SK-N-SH (cell line): ENCODE data around the gene PHLPP1. TPM values are rescaled to one million over a fixed set of nuclear protein-coding genes. Genes with fewer than 3 reads are reported as not detected.

Source experiments
- CTCF ChIA-PET: fragments of 300-600, 350-600 bp; formaldehyde crosslinking; extraction: SDS; loops from one replicate; lab custom pipeline; 2021; lab: Yijun Ruan, JAX
- POLR2A ChIA-PET: fragments of 350-600 bp; sonication (Branson Sonifier 250); formaldehyde crosslinking; extraction: SDS; loops from one replicate; lab custom pipeline; 2020; ENCODE audit warnings: antibody characterized with exemption, inconsistent platforms; lab: Yijun Ruan, JAX
- DNase-seq: peaks from one replicate; pipeline ENCODE4 v3.0.0; 2012
- H2AFZ ChIP-seq: fragments of 200-600 bp; sonication (generic); 2 replicates; pipeline ENCODE4 v1.8.1; 2016; ENCODE audit warnings: antibody characterized with exemption, mild to moderate bottlenecking, low read depth
- H3F3A ChIP-seq: fragments of 200-600 bp; sonication (generic); replicated peaks from 2 replicates; pipeline ENCODE3; 2016; ENCODE audit warnings: antibody characterized with exemption, mild to moderate bottlenecking; ENCODE audit not compliant: insufficient read depth
- H3K27ac ChIP-seq, 2 experiments: fragments of 200-500 bp in 1 of 2; fragments of 200-600 bp in 1 of 2; sonication (Bioruptor generic) in 1 of 2; sonication (generic), shearing (Covaris generic) in 1 of 2; 2 replicates each; pipeline versions ENCODE4 v1.5.1 to v1.6.1; 2014 to 2016; ENCODE audit warnings: low read depth in 2 of 2, inconsistent platforms in 1 of 2, low read length in 1 of 2, mild to moderate bottlenecking in 1 of 2, mixed read lengths in 1 of 2
- H3K27me3 ChIP-seq: fragments of 200-600 bp; sonication (generic), shearing (Covaris generic); 2 replicates; pipeline ENCODE4 v1.6.1; 2016; ENCODE audit warnings: mixed run types; ENCODE audit not compliant: insufficient read depth
- H3K36me3 ChIP-seq, 2 experiments: fragments of 200-500 bp in 1 of 2; fragments of 200-600 bp in 1 of 2; sonication (Bioruptor generic) in 1 of 2; sonication (generic) in 1 of 2; replicated peaks in 1 of 2; 2 replicates each; pipeline versions ENCODE3 to v1.5.1; 2014 to 2016; ENCODE audit warnings: low read length in 1 of 2, mild to moderate bottlenecking in 1 of 2; ENCODE audit not compliant: insufficient read depth in 2 of 2, control insufficient read depth in 1 of 2
- H3K4me1 ChIP-seq, 2 experiments: fragments of 200-500 bp in 1 of 2; fragments of 200-600 bp in 1 of 2; sonication (Bioruptor generic) in 1 of 2; sonication (generic), shearing (Covaris generic) in 1 of 2; 2 replicates each; pipeline versions ENCODE4 v1.5.1 to v1.6.1; 2014 to 2016; ENCODE audit warnings: low read depth in 1 of 2, low read length in 1 of 2, mixed run types in 1 of 2; ENCODE audit not compliant: insufficient read depth in 2 of 2, control insufficient read depth in 1 of 2
- H3K4me2 ChIP-seq: fragments of 200-600 bp; sonication (generic), shearing (Covaris generic); 2 replicates; pipeline ENCODE4 v1.6.1; 2017; ENCODE audit warnings: mixed run types
- H3K4me3 ChIP-seq, 2 experiments: fragments of 200-500 bp in 1 of 2; fragments of 200-600 bp in 1 of 2; sonication (Bioruptor generic) in 1 of 2; sonication (generic), shearing (Covaris generic) in 1 of 2; 2 replicates each; pipeline versions ENCODE4 v1.5.1 to v1.8.1; 2014 to 2016; ENCODE audit warnings: low read depth in 2 of 2, inconsistent platforms in 1 of 2, low read length in 1 of 2, mild to moderate bottlenecking in 1 of 2, mixed read lengths in 1 of 2, moderate library complexity in 1 of 2
- H3K79me2 ChIP-seq: fragments of 200-600 bp; sonication (generic); 2 replicates; pipeline ENCODE4 v1.8.1; 2017; ENCODE audit warnings: mild to moderate bottlenecking; ENCODE audit not compliant: insufficient read depth
- H3K9ac ChIP-seq: fragments of 200-600 bp; sonication (generic); 2 replicates; pipeline ENCODE4 v1.6.1; 2017; ENCODE audit warnings: mixed run types
- H3K9me2 ChIP-seq: fragments of 200-600 bp; sonication (generic); 2 replicates; pipeline ENCODE4 v1.6.1; 2017; ENCODE audit warnings: mixed run types
- H3K9me3 ChIP-seq: fragments of 200-600 bp; sonication (generic); 2 replicates; pipeline ENCODE4 v1.6.1; 2017; ENCODE audit warnings: mixed run types, mild to moderate bottlenecking, moderate library complexity
- H4K20me1 ChIP-seq: fragments of 200-600 bp; sonication (generic); 2 replicates; pipeline ENCODE4 v1.6.1; 2017; ENCODE audit warnings: mild to moderate bottlenecking, mixed run types; ENCODE audit not compliant: insufficient read depth
- FOXM1 ChIP-seq: IDR thresholded peaks from 2 replicates; pipeline ENCODE4 v1.4.0; 2012; ENCODE audit warnings: low read depth, mild to moderate bottlenecking
- GATA2 ChIP-seq: sonication (generic); formaldehyde crosslinking; IDR thresholded peaks from 2 replicates; pipeline ENCODE4 v1.5.0; 2020; ENCODE audit warnings: mild to moderate bottlenecking, missing genetic modification reagents
- JUND ChIP-seq: IDR thresholded peaks from 2 replicates; pipeline ENCODE4 v1.4.0; 2012
- MAX ChIP-seq: IDR thresholded peaks from 2 replicates; pipeline ENCODE4 v1.4.0; 2012; ENCODE audit warnings: low read depth
- MEF2A ChIP-seq: IDR thresholded peaks from 2 replicates; pipeline ENCODE4 v1.4.0; 2012; ENCODE audit warnings: low read depth, borderline replicate concordance
- POLR2AphosphoS5 ChIP-seq: IDR thresholded peaks from 2 replicates; pipeline ENCODE4 v1.6.1; 2012; ENCODE audit warnings: low read depth, low read length
- RAD21 ChIP-seq: IDR thresholded peaks from 2 replicates; pipeline ENCODE4 v1.6.1; 2012; ENCODE audit warnings: mild to moderate bottlenecking, low read length
- RCOR1 ChIP-seq: fragments of 150-350 bp; IDR thresholded peaks from 2 replicates; pipeline ENCODE4 v1.6.1; 2017; ENCODE audit warnings: antibody characterized with exemption, low read length
- REST ChIP-seq: IDR thresholded peaks from 2 replicates; pipeline ENCODE4 v1.6.1; 2012; ENCODE audit warnings: mild to moderate bottlenecking, low read depth, low read length, moderate library complexity
- RFX5 ChIP-seq: IDR thresholded peaks from 2 replicates; pipeline ENCODE4 v1.6.1; 2012; ENCODE audit warnings: mild to moderate bottlenecking, improper control_type of control experiment, low read length
- TCF12 ChIP-seq: IDR thresholded peaks from 2 replicates; pipeline ENCODE4 v1.4.0; 2012
- TEAD4 ChIP-seq: IDR thresholded peaks from 2 replicates; pipeline ENCODE4 v1.4.0; 2012; ENCODE audit warnings: mild to moderate bottlenecking, borderline replicate concordance; ENCODE audit not compliant: insufficient read depth
- USF1 ChIP-seq: IDR thresholded peaks from 2 replicates; pipeline ENCODE4 v1.4.0; 2012; ENCODE audit warnings: low read depth, borderline replicate concordance
- USF2 ChIP-seq: fragments of 150-350 bp; IDR thresholded peaks from 2 replicates; pipeline ENCODE4 v1.6.1; 2017; ENCODE audit warnings: antibody characterized with exemption, low read length, low read depth, borderline replicate concordance
- ZBTB33 ChIP-seq: IDR thresholded peaks from 2 replicates; pipeline ENCODE4 v1.4.0; 2012; ENCODE audit warnings: low read depth, borderline replicate concordance
- WGBS: methylation state at CpG from one replicate; pipeline ENCODE4 v1.1.6; 2017; ENCODE audit warnings: low lambda C conversion rate; 5-methylcytosine and 5-hydroxymethylcytosine counted together
- polyA plus RNA-seq, 3 experiments: library from polyadenylated mRNA; depleted of rRNA; stranded (reverse); fragments of >200 nt; gene quantifications; 2 replicates each; pipeline ENCODE4 v1.2.3, GENCODE V29; 2012

Gene PHLPP1
- polyA plus RNA-seq, 1 of the 3 experiments (the other 2 are of a cell fraction) = 4.6 TPM

- H3K9me3 ChIP-seq = no peaks in the 10 kb centered on the region
- CTCF ChIA-PET = no interaction called here
- no peaks in the 10 kb centered on the region for H3K9me2 ChIP-seq
- no peak overlapping the region for H3K4me2 ChIP-seq
- H3K27me3 ChIP-seq = no peaks in the 10 kb centered on the region
- H3K9ac ChIP-seq = no peak overlapping the region
- H3F3A ChIP-seq = no peaks in the 10 kb centered on the region
- H3K36me3 ChIP-seq = peaks cover 0 to 7% of the 10 kb centered on the region in 2 experiments
- H2AFZ ChIP-seq = no peak overlapping the region
- no peak overlapping the region for H3K27ac ChIP-seq
- no peak overlapping the region for H3K4me3 ChIP-seq
- no peak for DNase-seq
- POLR2A ChIA-PET = no interaction called here
- H3K79me2 ChIP-seq = peaks cover 1% of the 10 kb centered on the region; the same call in 1 of the 2 replicates
- H3K4me1 ChIP-seq = peaks cover 0 to 5% of the 10 kb centered on the region in 2 experiments; a peak in 2 of 4 replicates
- no peaks in the 10 kb centered on the region for H4K20me1 ChIP-seq
- TF ChIP-seq ZBTB33 (no peak), TCF12 (no peak), RFX5 (no peak)
- WGBS = 89% methylated on average over 7 of the region's 7 CpGs
These were observed 114.6 kb downstream of the PHLPP1 start for GRCh38 chr18:62829936-62830335.

GRCh38 chr18:62832282-62832681 is 116.9 kb downstream of the PHLPP1 start:
- Histone ChIP-seq H3K79me2 (peaks cover 15% of the 10 kb centered on the region), H3K4me3 (no peak overlapping the region), H3K27me3 (no peaks in the 10 kb centered on the region), H3K9ac (no peak overlapping the region), H3K4me1 (peaks cover 0 to 5% of the 10 kb centered on the region in 2 experiments; a peak in 2 of 4 replicates), H3K4me2 (no peak overlapping the region), H3K9me2 (no peaks in the 10 kb centered on the region), H3K9me3 (no peaks in the 10 kb centered on the region), H3K27ac (peak overlapping the region; percentile 1 to 3; a peak in 1 of 4 replicates), H3K36me3 (peaks cover 0 to 7% of the 10 kb centered on the region in 2 experiments), H3F3A (no peaks in the 10 kb centered on the region), H4K20me1 (no peaks in the 10 kb centered on the region), H2AFZ (0 out of 2 replicates have a peak overlapping the region, but pooled peaks have one; percentile 17)
- ChIA-PET POLR2A (no interaction called here), CTCF (no interaction called here)
- WGBS = 64% methylated on average over 2 of the region's 2 CpGs
- TF ChIP-seq FOXM1 (no peak), GATA2 (CRISPR knock-in tag) (peak; percentile 40; the same call in 1 of the 2 replicates)
- peak; percentile 30 for DNase-seq

GRCh38 chr18:62833494-62833893 is 118.2 kb downstream of the PHLPP1 start:
- no peaks in the 10 kb centered on the region for H3K27me3 ChIP-seq
- no peak overlapping the region for H3K27ac ChIP-seq
- DNase-seq = no peak
- no peaks in the 10 kb centered on the region for H3K9me3 ChIP-seq
- H3K79me2 ChIP-seq = peaks cover 18% of the 10 kb centered on the region
- no peak overlapping the region for H3K4me3 ChIP-seq
- H3K9ac ChIP-seq = no peak overlapping the region
- WGBS = 29% methylated on average over 1 of the region's 1 CpG
- CTCF ChIA-PET = no interaction called here
- peaks cover 0 to 5% of the 10 kb centered on the region in 2 experiments; a peak in 2 of 4 replicates for H3K4me1 ChIP-seq
- H3K9me2 ChIP-seq = no peaks in the 10 kb centered on the region
- no peak overlapping the region for H3K4me2 ChIP-seq
- POLR2A ChIA-PET = no interaction called here
- no peaks in the 10 kb centered on the region for H3F3A ChIP-seq
- H3K36me3 ChIP-seq = peaks cover 0 to 8% of the 10 kb centered on the region in 2 experiments
- no peak overlapping the region for H2AFZ ChIP-seq
- H4K20me1 ChIP-seq = no peaks in the 10 kb centered on the region
- TF ChIP-seq REST (no peak), POLR2AphosphoS5 (no peak), RFX5 (no peak), FOXM1 (no peak), MEF2A (no peak), USF1 (no peak), USF2 (no peak), TEAD4 (no peak), RAD21 (no peak), RCOR1 (no peak), MAX (no peak), JUND (no peak)
